ENCODE measurements around the gene TECPR2. TPM values are rescaled to one million over a fixed set of nuclear protein-coding genes. Genes with fewer than 3 reads are reported as not detected.

TECPR2 gene
- total and polyA plus RNA-seq, 2 experiments from 2014 or later: 9.5 to 20.1 TPM

- no peaks in the 10 kb centered on the region for H3K9me3 ChIP-seq (ENCODE audit: low read depth)
- H3K36me3 ChIP-seq (replicated peaks; ENCODE audit: insufficient read depth, low read depth): no peaks in the 10 kb centered on the region
- no peak overlapping the region for H3K27ac ChIP-seq
- H4K20me1 ChIP-seq (ENCODE audit: insufficient read depth, poor library complexity, severe bottlenecking): no peaks in the 10 kb centered on the region
- H3K9me2 ChIP-seq (replicated peaks; ENCODE audit: insufficient read depth): no peaks in the 10 kb centered on the region
- no peaks in the 10 kb centered on the region for H3K4me1 ChIP-seq (ENCODE audit: insufficient read depth)
- H2AFZ ChIP-seq: no peak overlapping the region
- no peak overlapping the region for H3K4me3 ChIP-seq
- no peaks in the 10 kb centered on the region for H3K79me2 ChIP-seq
- TF ChIP-seq EZH2phosphoT487 (IDR thresholded peaks at IDR 0.05; ENCODE audit: low read depth, severe bottlenecking, unreplicated experiment): no peak
- 93% methylated on average over 8 of the region's 8 CpGs for WGBS (ENCODE audit: low lambda C conversion rate, missing lambda C conversion rate)
- no peak overlapping the region for H3K4me2 ChIP-seq
- H3K27me3 ChIP-seq: no peaks in the 10 kb centered on the region
- DNase-seq (ENCODE audit: low spot score): no peak
Measured at GRCh38 chr14:102341566-102341965, 21.2 kb upstream of the TECPR2 start.

- no peak overlapping the region for H2AFZ ChIP-seq
- H3K27me3 ChIP-seq: no peaks in the 10 kb centered on the region
- H3K4me3 ChIP-seq: no peak overlapping the region
- H4K20me1 ChIP-seq (ENCODE audit: insufficient read depth, poor library complexity, severe bottlenecking): no peaks in the 10 kb centered on the region
- no peak overlapping the region for H3K27ac ChIP-seq
- no peaks in the 10 kb centered on the region for H3K36me3 ChIP-seq (replicated peaks; ENCODE audit: insufficient read depth, low read depth)
- no peak for TF ChIP-seq EZH2phosphoT487 (IDR thresholded peaks at IDR 0.05; ENCODE audit: low read depth, severe bottlenecking, unreplicated experiment)
- no peak for TF ChIP-seq CTCF (IDR thresholded peaks at IDR 0.05; ENCODE audit: poor library complexity)
- no peak for TF ChIP-seq EZH2 (IDR thresholded peaks at IDR 0.05; ENCODE audit: borderline replicate concordance)
- no peak for DNase-seq (ENCODE audit: low spot score)
- H3K9me2 ChIP-seq (replicated peaks; ENCODE audit: insufficient read depth): no peaks in the 10 kb centered on the region
- no peaks in the 10 kb centered on the region for H3K4me1 ChIP-seq (ENCODE audit: insufficient read depth)
- WGBS (ENCODE audit: low lambda C conversion rate, missing lambda C conversion rate): 94% methylated on average over 5 of the region's 5 CpGs
- H3K79me2 ChIP-seq: no peaks in the 10 kb centered on the region
- no peaks in the 10 kb centered on the region for H3K9me3 ChIP-seq (ENCODE audit: low read depth)
- no peak overlapping the region for H3K4me2 ChIP-seq
Measured at GRCh38 chr14:102342238-102342637, 20.5 kb upstream of the TECPR2 start.

GRCh38 chr14:102344084-102344483 is 18.7 kb upstream of the TECPR2 start:
- Histone ChIP-seq H3K79me2 (no peaks in the 10 kb centered on the region), H2AFZ (no peak overlapping the region), H3K27me3 (no peaks in the 10 kb centered on the region), H3K36me3 (replicated peaks; ENCODE audit: insufficient read depth, low read depth) (no peaks in the 10 kb centered on the region), H3K4me3 (no peak overlapping the region), H3K4me1 (ENCODE audit: insufficient read depth) (no peaks in the 10 kb centered on the region), H3K9me3 (ENCODE audit: low read depth) (no peaks in the 10 kb centered on the region), H3K4me2 (no peak overlapping the region), H3K27ac (no peak overlapping the region), H3K9me2 (replicated peaks; ENCODE audit: insufficient read depth) (no peaks in the 10 kb centered on the region), H4K20me1 (ENCODE audit: insufficient read depth, poor library complexity, severe bottlenecking) (no peaks in the 10 kb centered on the region)
- TF ChIP-seq EZH2phosphoT487 (IDR thresholded peaks at IDR 0.05; ENCODE audit: low read depth, severe bottlenecking, unreplicated experiment) (no peak), CTCF (IDR thresholded peaks at IDR 0.05; ENCODE audit: poor library complexity) (no peak), EZH2 (IDR thresholded peaks at IDR 0.05; ENCODE audit: borderline replicate concordance) (no peak)
- no peak for DNase-seq (ENCODE audit: low spot score)
- 96% methylated on average over 7 of the region's 7 CpGs for WGBS (ENCODE audit: low lambda C conversion rate, missing lambda C conversion rate)

GRCh38 chr14:102344485-102344884 is 18.3 kb upstream of the TECPR2 start:
- Histone ChIP-seq H3K4me3 (no peak overlapping the region), H3K9me2 (replicated peaks; ENCODE audit: insufficient read depth) (no peaks in the 10 kb centered on the region), H3K27me3 (no peaks in the 10 kb centered on the region), H2AFZ (no peak overlapping the region), H3K36me3 (replicated peaks; ENCODE audit: insufficient read depth, low read depth) (no peaks in the 10 kb centered on the region), H3K9me3 (ENCODE audit: low read depth) (no peaks in the 10 kb centered on the region), H3K4me2 (no peak overlapping the region), H4K20me1 (ENCODE audit: insufficient read depth, poor library complexity, severe bottlenecking) (no peaks in the 10 kb centered on the region), H3K27ac (no peak overlapping the region), H3K4me1 (ENCODE audit: insufficient read depth) (no peaks in the 10 kb centered on the region), H3K79me2 (no peaks in the 10 kb centered on the region)
- WGBS (ENCODE audit: low lambda C conversion rate, missing lambda C conversion rate): 97% methylated on average over 5 of the region's 5 CpGs
- DNase-seq (ENCODE audit: low spot score): no peak
- TF ChIP-seq EZH2 (IDR thresholded peaks at IDR 0.05; ENCODE audit: borderline replicate concordance) (no peak), CTCF (IDR thresholded peaks at IDR 0.05; ENCODE audit: poor library complexity) (no peak), EZH2phosphoT487 (IDR thresholded peaks at IDR 0.05; ENCODE audit: low read depth, severe bottlenecking, unreplicated experiment) (no peak)
